Measurements from ENCODE around the gene LAMC2. TPM values are rescaled to one million over a fixed set of nuclear protein-coding genes. Genes with fewer than 3 reads are reported as not detected.
A peak's percentile ranks its signal among the peaks of the same experiment; 100 is the strongest.

Gene LAMC2
- total and polyA plus RNA-seq, 10 of the 15 experiments (the other 5 are each of a cell fraction or from before 2014, with no cell fraction given): 0.27 to 1.5 (median 0.92) TPM

DNA sequence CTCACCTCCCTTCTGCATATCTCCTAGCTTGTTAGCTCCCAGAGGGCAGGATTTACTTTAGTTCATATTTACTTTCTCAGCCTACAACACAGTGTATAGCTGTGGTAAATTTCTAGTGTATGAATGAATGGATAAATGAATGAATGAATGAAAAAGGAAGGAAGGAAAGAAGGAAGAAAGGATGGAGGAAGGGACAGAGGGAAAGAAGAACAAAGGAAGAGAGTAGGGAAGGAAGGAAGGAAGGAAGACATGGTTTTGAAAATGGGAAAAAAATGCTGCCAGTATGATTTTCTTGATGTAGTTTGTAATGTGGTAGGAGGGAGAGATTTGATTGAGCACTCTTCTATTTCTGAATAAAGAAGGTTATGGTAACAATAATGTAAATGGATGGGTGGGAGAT lies 47.0 kb downstream of the LAMC2 start:
- FAIRE-seq (no peak), DNase-seq (ENCODE audit: low read depth, low spot score) (no peak), ATAC-seq (no peak)
- H3K27ac ChIP-seq (ENCODE audit: control insufficient read depth, insufficient read depth): no peak overlapping the region
- no peak overlapping the region for H3K4me2 ChIP-seq (ENCODE audit: control insufficient read depth, insufficient read depth)
- H3K27me3 ChIP-seq (replicated peaks in 1 of 2; ENCODE audit: control insufficient read depth in 2 of 2, insufficient read depth in 2 of 2, low read length in 1 of 2): no peaks in the 10 kb centered on the region
- RAD21 ChIA-PET (ENCODE audit: unreplicated experiment): interaction anchor here (1.5 kb wide), 2 partner anchors 208 to 270 kb away, joined by 3 to 6 read pairs; no protein-coding TSS in a partner anchor
- POLR2A ChIA-PET: no interaction called here
- SMC1A ChIA-PET (ENCODE audit: uncharacterized antibody, unreplicated experiment): interaction anchor here (1.0 to 1.4 kb wide), 2 partner anchors 10 to 44 kb away, joined by 3 read pairs; no protein-coding TSS in a partner anchor
- H3K36me3 ChIP-seq (ENCODE audit: control insufficient read depth in 2 of 2, insufficient read depth in 2 of 2, low read length in 1 of 2): no peaks in the 10 kb centered on the region
- no peak overlapping the region for H3K4me3 ChIP-seq
- H2AFZ ChIP-seq (ENCODE audit: control insufficient read depth, low read depth, low read length): no peak overlapping the region
- no peak for TF ChIP-seq SPI1 (IDR thresholded peaks at IDR 0.05; ENCODE audit: borderline replicate concordance, insufficient read depth, low read depth, low read length)
- TF ChIP-seq ZNF24 (IDR thresholded peaks at IDR 0.05): peak; percentile 73
- in situ Hi-C loops (cut with MboI): no loop called here
- no peaks in the 10 kb centered on the region; the same call in 1 of the 2 replicates for H3K4me1 ChIP-seq (ENCODE audit: control insufficient read depth, insufficient read depth, low read length)
- no peaks in the 10 kb centered on the region for H3K79me2 ChIP-seq (ENCODE audit: control insufficient read depth, insufficient read depth, low read length)
- H3K9me3 ChIP-seq (replicated peaks; ENCODE audit: control insufficient read depth, insufficient read depth, low read length): no peaks in the 10 kb centered on the region
- H3K9ac ChIP-seq (ENCODE audit: control insufficient read depth, insufficient read depth, low read length): no peak overlapping the region
- BruUV-seq (replicated peaks): no TSS peak
- intact Hi-C loops (cut with micrococcal nuclease; ENCODE audit: unreplicated experiment): no loop called here
- no peaks in the 10 kb centered on the region for H4K20me1 ChIP-seq (ENCODE audit: control insufficient read depth, insufficient read depth)
- CTCF ChIA-PET: interaction anchor here (0.7 to 9.8 kb wide), 3 partner anchors 8 to 272 kb away, joined by 3 to 126 read pairs (median 3); no protein-coding TSS in a partner anchor

DNA sequence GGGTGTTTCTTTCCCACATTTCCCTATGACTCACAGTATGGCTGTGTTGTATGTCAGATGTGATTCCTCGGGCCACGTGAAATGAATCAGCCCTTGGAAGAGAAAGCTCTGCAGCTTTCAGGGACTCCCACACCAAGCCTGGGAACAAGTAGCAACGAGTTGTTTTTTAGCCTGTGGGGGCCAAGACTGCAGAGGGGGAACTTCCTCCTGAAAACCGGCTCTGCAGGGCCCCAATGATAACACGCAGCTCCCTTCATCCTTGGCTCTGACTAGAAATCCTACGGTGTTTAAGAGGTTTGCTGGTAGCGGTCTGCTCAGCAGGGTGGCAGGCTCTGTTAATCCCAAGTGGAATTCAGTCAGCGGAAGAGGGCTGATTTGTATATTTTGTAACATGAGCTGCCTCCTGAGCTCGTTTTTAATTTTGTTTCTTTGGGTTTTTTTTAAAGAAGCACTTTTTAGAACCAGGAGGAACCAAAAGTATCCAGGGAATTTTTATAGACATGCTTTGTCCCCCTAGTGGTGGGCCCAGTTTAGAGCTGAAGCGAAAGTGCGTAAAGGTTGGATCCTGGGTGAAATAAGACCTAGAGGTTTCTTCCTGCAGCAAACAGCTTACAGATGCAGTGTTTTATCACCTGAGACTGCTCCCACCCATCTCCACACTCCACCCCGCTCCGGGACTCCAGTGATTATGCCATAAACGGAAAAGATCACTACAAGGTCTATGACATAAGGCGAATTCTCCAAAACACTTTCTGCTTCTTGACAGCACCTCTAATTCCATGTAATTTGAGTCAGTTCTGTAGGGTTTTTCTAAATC lies 48.8 kb downstream of the LAMC2 start:
- 38% methylated on average over 15 of the region's 15 CpGs for WGBS (ENCODE audit: insufficient coverage, insufficient replicate concordance, low lambda C conversion rate, missing lambda C conversion rate)
- ATAC-seq (no peak), FAIRE-seq (no peak), DNase-seq (ENCODE audit: low read depth, low spot score) (no peak)
- SMC1A ChIA-PET (ENCODE audit: uncharacterized antibody, unreplicated experiment): interaction anchor here (0.7 to 1.4 kb wide), 8 partner anchors 10 to 307 kb away, joined by 3 to 5 read pairs (median 3); no protein-coding TSS in a partner anchor
- in situ Hi-C loops (cut with MboI): no loop called here
- Histone ChIP-seq H2AFZ (ENCODE audit: control insufficient read depth, low read depth, low read length) (no peak overlapping the region), H4K20me1 (ENCODE audit: control insufficient read depth, insufficient read depth) (no peaks in the 10 kb centered on the region), H3K4me3 (no peak overlapping the region), H3K36me3 (ENCODE audit: control insufficient read depth in 2 of 2, insufficient read depth in 2 of 2, low read length in 1 of 2) (no peaks in the 10 kb centered on the region), H3K27me3 (replicated peaks in 1 of 2; ENCODE audit: control insufficient read depth in 2 of 2, insufficient read depth in 2 of 2, low read length in 1 of 2) (no peaks in the 10 kb centered on the region), H3K9ac (ENCODE audit: control insufficient read depth, insufficient read depth, low read length) (no peak overlapping the region), H3K9me3 (replicated peaks; ENCODE audit: control insufficient read depth, insufficient read depth, low read length) (no peaks in the 10 kb centered on the region), H3K4me1 (ENCODE audit: control insufficient read depth, insufficient read depth, low read length) (no peaks in the 10 kb centered on the region; the same call in 1 of the 2 replicates), H3K79me2 (ENCODE audit: control insufficient read depth, insufficient read depth, low read length) (no peaks in the 10 kb centered on the region), H3K27ac (ENCODE audit: control insufficient read depth, insufficient read depth) (no peak overlapping the region), H3K4me2 (ENCODE audit: control insufficient read depth, insufficient read depth) (no peak overlapping the region)
- CTCF ChIA-PET: interaction anchor here (0.7 to 1.4 kb wide), 4 partner anchors 10 to 280 kb away, joined by 3 to 5 read pairs (median 3); no protein-coding TSS in a partner anchor
- RAD21 ChIA-PET (ENCODE audit: unreplicated experiment): interaction anchor here (1.0 kb wide), 1 partner anchor 43 kb away, joined by 3 read pairs; no protein-coding TSS in a partner anchor
- BruUV-seq (replicated peaks): no TSS peak
- POLR2A ChIA-PET: no interaction called here
- intact Hi-C loops (cut with micrococcal nuclease; ENCODE audit: unreplicated experiment): no loop called here
- peak in 2 of 3 experiments; percentile 43 to 50; a peak in 3 of 6 replicates for TF ChIP-seq CTCF (IDR thresholded peaks at IDR 0.05 in 2 of 3, conservative IDR thresholded peaks at IDR 0.05 in 1 of 3; ENCODE audit: control insufficient read depth in 2 of 3, extremely low read depth in 1 of 3, insufficient read depth in 1 of 3, low read depth in 3 of 3, low read length in 3 of 3)
- no peak for TF ChIP-seq SIX5 (IDR thresholded peaks at IDR 0.05; ENCODE audit: low read depth, low read length, severe bottlenecking)
- TF ChIP-seq SMC3 (IDR thresholded peaks at IDR 0.05; ENCODE audit: borderline replicate concordance, low read length): peak; percentile 13; the same call in 1 of the 2 replicates
